ENCODE results near the gene BGLAP. TPM values are rescaled to one million over a fixed set of nuclear protein-coding genes. Genes with fewer than 3 reads are reported as not detected.

Gene BGLAP
- total and polyA plus RNA-seq, 2 of the 13 experiments (the other 11 are each of a cell fraction or from before 2014, with no cell fraction given): 0.62 to 1.6 TPM

DNA sequence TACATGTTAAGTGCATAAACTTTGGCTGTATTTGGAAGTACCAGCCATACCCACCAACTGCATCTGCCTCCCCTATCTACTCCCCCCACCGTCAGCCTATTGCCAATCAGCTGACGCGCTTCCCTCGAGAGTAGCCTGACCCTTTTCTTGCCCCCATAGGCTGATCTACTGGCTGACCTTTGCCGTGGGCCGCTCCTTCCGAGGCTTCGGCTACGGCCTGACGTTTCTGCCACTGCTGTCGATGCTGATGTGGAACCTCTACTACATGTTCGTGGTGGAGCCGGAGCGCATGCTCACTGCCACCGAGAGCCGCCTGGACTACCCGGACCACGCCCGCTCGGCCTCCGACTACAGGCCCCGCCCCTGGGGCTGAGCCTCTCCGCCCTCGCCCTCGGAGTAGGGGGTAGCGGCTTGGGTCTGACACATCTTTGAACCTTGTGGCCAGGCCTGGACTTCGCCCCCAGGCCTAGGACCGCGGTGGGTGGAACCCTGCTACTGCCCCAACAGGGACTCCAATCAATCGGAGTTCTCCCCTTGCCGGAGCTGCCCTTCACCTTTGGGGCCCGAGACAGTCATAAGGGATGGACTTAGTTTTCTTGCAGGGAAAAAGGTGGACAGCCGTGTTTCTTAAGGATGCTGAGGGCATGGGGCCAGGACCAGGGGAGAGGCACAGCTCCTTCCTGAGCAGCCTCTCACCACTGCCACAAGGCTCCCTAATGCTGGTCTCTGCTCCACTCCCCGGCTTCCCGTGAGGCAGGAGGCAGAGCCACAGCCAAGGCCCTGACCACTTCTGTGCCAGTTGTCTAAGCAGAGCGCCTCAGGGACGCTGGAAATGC lies 49.5 kb downstream of the BGLAP start (continued):
- TF ChIP-seq ZNF569 (CRISPR knock-in tag; IDR thresholded peaks at IDR 0.05; ENCODE audit: borderline replicate concordance) (no peak), NRL (CRISPR knock-in tag; IDR thresholded peaks at IDR 0.05; ENCODE audit: borderline replicate concordance) (peak; percentile 61; the same call in 1 of the 2 replicates), IRF2 (CRISPR knock-in tag; IDR thresholded peaks at IDR 0.05) (peak; percentile 60; the same call in 1 of the 2 replicates), ZNF83 (CRISPR knock-in tag; IDR thresholded peaks at IDR 0.05; ENCODE audit: borderline replicate concordance) (no peak; the same call in 1 of the 2 replicates), ZBTB46 (CRISPR knock-in tag; IDR thresholded peaks at IDR 0.05; ENCODE audit: borderline replicate concordance) (no peak), FOXP1 (IDR thresholded peaks at IDR 0.05) (no peak), FOXP1 (CRISPR knock-in tag; IDR thresholded peaks at IDR 0.05) (no peak), ZNF768 (CRISPR knock-in tag; IDR thresholded peaks at IDR 0.05) (no peak; the same call in 1 of the 2 replicates), ZBTB7A (CRISPR knock-in tag; IDR thresholded peaks at IDR 0.05) (no peak), SP5 (CRISPR knock-in tag; IDR thresholded peaks at IDR 0.05; ENCODE audit: borderline replicate concordance, low read depth) (peak; percentile 78), ZBTB7B (CRISPR knock-in tag; IDR thresholded peaks at IDR 0.05) (peak; percentile 91), LBX2 (CRISPR knock-in tag; IDR thresholded peaks at IDR 0.05; ENCODE audit: borderline replicate concordance) (no peak; the same call in 1 of the 2 replicates), ETV6 (CRISPR knock-in tag; conservative IDR thresholded peaks at IDR 0.05) (no peak; the same call in 1 of the 2 replicates), NFIB (CRISPR knock-in tag; IDR thresholded peaks at IDR 0.05; ENCODE audit: borderline replicate concordance) (no peak), SATB2 (CRISPR knock-in tag; IDR thresholded peaks at IDR 0.05) (no peak), ZNF75D (CRISPR knock-in tag; IDR thresholded peaks at IDR 0.05; ENCODE audit: borderline replicate concordance) (no peak), E2F5 (CRISPR knock-in tag; conservative IDR thresholded peaks at IDR 0.05) (no peak), IRX3 (CRISPR knock-in tag; IDR thresholded peaks at IDR 0.05; ENCODE audit: borderline replicate concordance, low read depth) (no peak), KDM5B (CRISPR knock-in tag; IDR thresholded peaks at IDR 0.05; ENCODE audit: borderline replicate concordance) (peak; percentile 84), GTF3A (CRISPR knock-in tag; conservative IDR thresholded peaks at IDR 0.05) (no peak), KLF16 (CRISPR knock-in tag; IDR thresholded peaks at IDR 0.05) (peak in 1 of 2 experiments; percentile 30; a peak in 1 of 4 replicates), CCAR2 (optimal IDR thresholded peaks at IDR 0.05; ENCODE audit: low read depth, low read length) (no peak), SNAPC5 (CRISPR knock-in tag; IDR thresholded peaks at IDR 0.05; ENCODE audit: borderline replicate concordance) (no peak), SOX5 (CRISPR knock-in tag; IDR thresholded peaks at IDR 0.05; ENCODE audit: borderline replicate concordance) (peak; percentile 54; the same call in 1 of the 2 replicates)
- TF ChIP-seq, protein P1, sequence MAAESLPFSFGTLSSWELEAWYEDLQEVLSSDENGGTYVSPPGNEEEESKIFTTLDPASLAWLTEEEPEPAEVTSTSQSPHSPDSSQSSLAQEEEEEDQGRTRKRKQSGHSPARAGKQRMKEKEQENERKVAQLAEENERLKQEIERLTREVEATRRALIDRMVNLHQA (CRISPR knock-in tag; IDR thresholded peaks at IDR 0.05): 0 out of 2 replicates have a peak, but pooled peaks have one; percentile 7
- TF ChIP-seq, protein P2, sequence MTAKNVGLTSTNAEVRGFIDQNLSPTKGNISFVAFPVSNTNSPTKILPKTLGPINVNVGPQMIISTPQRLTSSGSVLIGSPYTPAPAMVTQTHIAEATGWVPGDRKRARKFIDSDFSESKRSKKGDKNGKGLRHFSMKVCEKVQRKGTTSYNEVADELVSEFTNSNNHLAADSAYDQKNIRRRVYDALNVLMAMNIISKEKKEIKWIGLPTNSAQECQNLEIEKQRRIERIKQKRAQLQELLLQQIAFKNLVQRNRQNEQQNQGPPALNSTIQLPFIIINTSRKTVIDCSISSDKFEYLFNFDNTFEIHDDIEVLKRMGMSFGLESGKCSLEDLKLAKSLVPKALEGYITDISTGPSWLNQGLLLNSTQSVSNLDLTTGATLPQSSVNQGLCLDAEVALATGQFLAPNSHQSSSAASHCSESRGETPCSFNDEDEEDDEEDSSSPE (CRISPR knock-in tag; IDR thresholded peaks at IDR 0.05): 0 out of 2 replicates have a peak, but pooled peaks have one; percentile 46

Data from HepG2 (cell line).